Spleen (tissue), 11 donors: ENCODE measurements around the gene RASA3. TPM values are rescaled to one million over a fixed set of nuclear protein-coding genes. Genes with fewer than 3 reads are reported as not detected.
A peak's percentile ranks its signal among the peaks of the same experiment; 100 is the strongest.

Source experiments
- DNase-seq: peaks from one replicate; pipeline ENCODE4 v3.0.0-alpha.2; 2020
- H3K27ac ChIP-seq, 8 donors: fragments of 200-600 bp; sonication (generic) in 7 of 8; 1 replicate in 4 of 8; 2 replicates in 4 of 8; pipeline versions ENCODE4 v1.5.0 to v1.8.0; 2016 to 2021; ENCODE audit warnings: inconsistent platforms in 4 of 8, mild to moderate bottlenecking in 4 of 8, moderate library complexity in 1 of 8
- H3K27me3 ChIP-seq, 7 donors: fragments of 200-600 bp; sonication (generic) in 6 of 7; replicated peaks in 1 of 7; 1 replicate in 4 of 7; 2 replicates in 3 of 7; pipeline versions ENCODE4 v1.5.0 to v1.8.0; 2016 to 2021; ENCODE audit warnings: inconsistent platforms in 3 of 7, mild to moderate bottlenecking in 1 of 7
- H3K36me3 ChIP-seq, 6 donors: fragments of 200-600 bp; sonication (generic) in 5 of 6; 1 replicate in 4 of 6; 2 replicates in 2 of 6; pipeline versions ENCODE4 v1.5.0 to v1.8.0; 2016 to 2021; ENCODE audit warnings: inconsistent platforms in 2 of 6
- H3K4me1 ChIP-seq, 6 donors: fragments of 200-600 bp; sonication (generic) in 5 of 6; 1 replicate in 3 of 6; 2 replicates in 3 of 6; pipeline versions ENCODE4 v1.5.0 to v1.8.0; 2016 to 2021; ENCODE audit warnings: inconsistent platforms in 3 of 6
- H3K4me3 ChIP-seq, 8 donors: fragments of 200-600 bp; sonication (generic) in 7 of 8; 1 replicate in 4 of 8; 2 replicates in 4 of 8; pipeline versions ENCODE4 v1.5.0 to v1.8.0; 2016 to 2021; ENCODE audit warnings: inconsistent platforms in 4 of 8, mild to moderate bottlenecking in 4 of 8, moderate library complexity in 2 of 8
- H3K9me3 ChIP-seq, 8 donors: fragments of 200-600 bp; sonication (generic) in 7 of 8; 1 replicate in 4 of 8; 2 replicates in 4 of 8; pipeline versions ENCODE4 v1.5.0 to v1.8.0; 2016 to 2021; ENCODE audit warnings: inconsistent platforms in 4 of 8
- POLR2A ChIP-seq, 3 donors: fragments of 450-650 bp; IDR thresholded peaks; one replicate each; pipeline ENCODE4 v1.5.1; 2017; ENCODE audit warnings: antibody characterized with exemption in 3 of 3, mild to moderate bottlenecking in 1 of 3
- POLR2AphosphoS5 ChIP-seq, 3 donors: sonication (generic); formaldehyde crosslinking; IDR thresholded peaks; one replicate each; pipeline ENCODE4 v1.5.1; 2017; ENCODE audit warnings: antibody characterized with exemption in 3 of 3
- WGBS, 5 donors: extraction: QIAGEN DNeasy Blood & Tissue Kit in 3 of 5; methylation state at CpG; one replicate each; pipeline versions ENCODE4 v1.1.5 to v1.1.7; 2013 to 2018; 5-methylcytosine and 5-hydroxymethylcytosine counted together
- intact Hi-C: fragments of 100-400 bp; cut with DNase I; formaldehyde crosslinking; loops from one replicate; pipeline ENCODE4 v1.15.0; 2023; ENCODE audit warnings: low total_unique reads
- polyA plus RNA-seq, 3 donors: library from polyadenylated mRNA; stranded (reverse); fragments of 200-250 nt; gene quantifications; one replicate each; pipeline ENCODE4 v1.2.1, GENCODE V29; 2013
- total RNA-seq, 7 donors: library from RNA; depleted of rRNA in 3 of 7; stranded (reverse); fragments of >200 nt in 3 of 7; fragmentation: NEBNext Ultra II Directional in 4 of 7; extraction: Animal tissue kit (Norgen Biotek cat#: 25700) in 4 of 7; gene quantifications; one replicate each; pipeline versions ENCODE4 v1.1.0 to v1.2.1, GENCODE V29; 2016 to 2021
- TF ChIP-seq, protein P1 (sequence below), 11 experiments: fragments of 200-600 bp in 7 of 11; fragments of 450-650 bp in 4 of 11; sonication (generic) in 4 of 11; IDR thresholded peaks in 8 of 11; conservative IDR thresholded peaks in 3 of 11; 1 replicate in 7 of 11; 2 replicates in 4 of 11; pipeline versions ENCODE4 v1.4.0 to v1.8.0; 2016 to 2021; ENCODE audit warnings: antibody characterized with exemption in 11 of 11, inconsistent platforms in 4 of 11, mild to moderate bottlenecking in 1 of 11
- donor health status: healthy with polysubstance abuse.
- donor health status: DM: no; HTN: no; CAD: no; lungs with moderate emphysema.
- donor health status: DM: no; HTN: no; CAD: no.
- donor health status: Bipolar disorder and iron deficiency.
- donor health status: healthy.
- donor health status: DM: no; HTN: no; CAD: no.
- donor health status: DM: yes; HTN: yes; CAD: no.

The RASA3 gene
- total and polyA plus RNA-seq, 10 donors: 11.7 to 52.8 (median 47.7) TPM

DNA sequence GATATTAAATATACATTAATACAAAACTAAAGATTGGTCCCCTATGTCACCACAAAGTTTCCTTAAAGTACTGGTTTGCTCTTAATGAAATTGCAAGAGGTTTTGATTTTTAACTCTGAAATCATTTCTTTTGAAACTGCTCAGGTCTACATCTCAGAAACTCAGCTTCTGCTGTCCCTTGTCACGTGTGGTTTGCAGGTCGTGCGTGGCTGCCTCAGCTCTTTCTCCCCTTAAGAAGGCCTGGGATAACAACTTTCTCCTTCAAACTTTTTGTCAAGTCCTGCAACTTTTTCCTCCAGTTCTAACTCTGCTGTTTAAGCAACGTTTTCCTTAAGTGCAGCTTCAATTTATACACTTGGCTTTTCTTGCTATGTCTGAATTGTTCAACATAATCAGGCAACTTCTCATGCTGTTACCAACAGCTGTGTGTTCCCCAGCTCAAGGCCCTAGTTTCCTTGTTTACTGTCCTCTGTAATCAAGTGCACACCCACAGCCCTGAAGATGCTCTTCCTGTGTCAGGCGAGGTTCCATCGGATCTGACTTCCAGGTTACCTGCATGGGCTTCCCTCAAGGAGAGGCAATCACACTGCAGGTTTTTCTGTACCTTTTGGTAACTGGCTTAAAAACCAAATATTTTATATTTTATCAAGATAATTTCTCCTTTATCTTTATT is 172.0 kb downstream of the RASA3 start:
- TF ChIP-seq, protein P1, sequence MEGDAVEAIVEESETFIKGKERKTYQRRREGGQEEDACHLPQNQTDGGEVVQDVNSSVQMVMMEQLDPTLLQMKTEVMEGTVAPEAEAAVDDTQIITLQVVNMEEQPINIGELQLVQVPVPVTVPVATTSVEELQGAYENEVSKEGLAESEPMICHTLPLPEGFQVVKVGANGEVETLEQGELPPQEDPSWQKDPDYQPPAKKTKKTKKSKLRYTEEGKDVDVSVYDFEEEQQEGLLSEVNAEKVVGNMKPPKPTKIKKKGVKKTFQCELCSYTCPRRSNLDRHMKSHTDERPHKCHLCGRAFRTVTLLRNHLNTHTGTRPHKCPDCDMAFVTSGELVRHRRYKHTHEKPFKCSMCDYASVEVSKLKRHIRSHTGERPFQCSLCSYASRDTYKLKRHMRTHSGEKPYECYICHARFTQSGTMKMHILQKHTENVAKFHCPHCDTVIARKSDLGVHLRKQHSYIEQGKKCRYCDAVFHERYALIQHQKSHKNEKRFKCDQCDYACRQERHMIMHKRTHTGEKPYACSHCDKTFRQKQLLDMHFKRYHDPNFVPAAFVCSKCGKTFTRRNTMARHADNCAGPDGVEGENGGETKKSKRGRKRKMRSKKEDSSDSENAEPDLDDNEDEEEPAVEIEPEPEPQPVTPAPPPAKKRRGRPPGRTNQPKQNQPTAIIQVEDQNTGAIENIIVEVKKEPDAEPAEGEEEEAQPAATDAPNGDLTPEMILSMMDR (IDR thresholded peaks at IDR 0.05 in 8 of 11, conservative IDR thresholded peaks at IDR 0.05 in 3 of 11): no peak
- WGBS, 5 donors: 76 to 84% (median 78%) methylated on average over 6 of the region's 6 CpGs
- Histone ChIP-seq H3K9me3 (peaks cover 0 to 31% (median 20%) of the 10 kb centered on the region in 8 donors), H3K27me3 (no peaks in the 10 kb centered on the region), H3K36me3 (peaks cover 0 to 13% (median 0%) of the 10 kb centered on the region in 6 donors), H3K4me3 (no peak overlapping the region), H3K4me1 (no peaks in the 10 kb centered on the region), H3K27ac (no peak overlapping the region)
- intact Hi-C loops: no loop called here
- DNase-seq: no peak

GRCh38 chr13:113959198-113959597 is 173.2 kb downstream of the RASA3 start:
- DNase-seq: no peak
- no peak overlapping the region for H3K27ac ChIP-seq
- intact Hi-C loops: no loop called here
- no peaks in the 10 kb centered on the region for H3K4me1 ChIP-seq
- no peak for TF ChIP-seq POLR2AphosphoS5 (IDR thresholded peaks at IDR 0.05)
- TF ChIP-seq POLR2A (IDR thresholded peaks at IDR 0.05): no peak
- TF ChIP-seq, protein P1 (IDR thresholded peaks at IDR 0.05 in 8 of 11, conservative IDR thresholded peaks at IDR 0.05 in 3 of 11): no peak
- 77 to 91% (median 89%) methylated on average over 1 of the region's 1 CpG for WGBS, 5 donors
- H3K27me3 ChIP-seq: no peaks in the 10 kb centered on the region
- H3K9me3 ChIP-seq: peaks cover 0 to 31% (median 20%) of the 10 kb centered on the region in 8 donors
- no peak overlapping the region for H3K4me3 ChIP-seq
- H3K36me3 ChIP-seq: peaks cover 0 to 25% (median 0%) of the 10 kb centered on the region in 6 donors

DNA sequence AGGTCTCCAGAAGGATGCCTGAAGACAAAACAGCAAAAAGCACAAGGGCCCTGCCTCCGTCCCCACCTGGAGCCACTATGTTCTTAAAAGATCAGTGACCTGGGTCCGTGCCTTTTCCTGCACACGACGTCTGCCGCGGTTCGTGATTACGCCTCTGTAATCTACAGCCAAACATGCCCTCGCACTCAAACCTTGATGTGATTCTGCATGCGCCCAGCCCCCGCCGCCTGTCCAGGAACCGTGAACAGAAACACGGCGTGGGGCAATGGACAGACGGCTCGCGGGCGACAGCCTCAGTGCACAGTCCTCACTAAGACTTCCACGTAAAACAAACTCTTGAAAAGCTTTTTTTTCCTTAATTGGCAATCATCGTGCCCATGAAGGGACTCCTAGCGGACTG is 174.1 kb downstream of the RASA3 start:
- H3K36me3 ChIP-seq: peaks cover 0 to 30% (median 0%) of the 10 kb centered on the region in 6 donors
- no peak overlapping the region for H3K27ac ChIP-seq
- WGBS, 5 donors: 94 to 97% (median 95%) methylated on average over 22 of the region's 22 CpGs
- intact Hi-C loops: no loop called here
- H3K4me3 ChIP-seq: no peak overlapping the region
- H3K9me3 ChIP-seq: peaks cover 0 to 31% (median 20%) of the 10 kb centered on the region in 8 donors
- no peak for TF ChIP-seq POLR2AphosphoS5 (IDR thresholded peaks at IDR 0.05)
- TF ChIP-seq, protein P1 (IDR thresholded peaks at IDR 0.05 in 8 of 11, conservative IDR thresholded peaks at IDR 0.05 in 3 of 11): no peak
- no peak for TF ChIP-seq POLR2A (IDR thresholded peaks at IDR 0.05)
- no peaks in the 10 kb centered on the region for H3K27me3 ChIP-seq
- H3K4me1 ChIP-seq: no peaks in the 10 kb centered on the region
- DNase-seq: peak; percentile 44

GRCh38 chr13:113956571-113956970 is 175.9 kb downstream of the RASA3 start:
- Histone ChIP-seq H3K27ac (no peak overlapping the region), H3K4me1 (peaks cover 0 to 7% (median 2%) of the 10 kb centered on the region in 6 donors), H3K9me3 (peaks cover 0 to 31% (median 20%) of the 10 kb centered on the region in 8 donors), H3K4me3 (no peak overlapping the region), H3K27me3 (no peaks in the 10 kb centered on the region), H3K36me3 (peaks cover 0 to 30% (median 0%) of the 10 kb centered on the region in 6 donors)
- WGBS, 5 donors: 86 to 94% (median 92%) methylated on average over 12 to 14 of the region's 14 CpGs
- peak; percentile 47 for DNase-seq
- TF ChIP-seq POLR2AphosphoS5 (IDR thresholded peaks at IDR 0.05) (peak in 1 of 3 donors; percentile 7), POLR2A (IDR thresholded peaks at IDR 0.05) (no peak)
- intact Hi-C loops: no loop called here
